Activated T-helper 1 cell treated with anti-CD3 and anti-CD28 coated beads, Interleukin-2, amount 50 U/mL, for 16 hours (primary cell): Measurements from ENCODE around the gene MAN2A1.

Experiments used
- DNase-seq, 2 donors: peaks; one replicate each; pipeline ENCODE4 v3.0.0-alpha.2; 2020; ENCODE audit warnings: low read depth in 1 of 2, low spot score in 1 of 2

The MAN2A1 gene

DNA sequence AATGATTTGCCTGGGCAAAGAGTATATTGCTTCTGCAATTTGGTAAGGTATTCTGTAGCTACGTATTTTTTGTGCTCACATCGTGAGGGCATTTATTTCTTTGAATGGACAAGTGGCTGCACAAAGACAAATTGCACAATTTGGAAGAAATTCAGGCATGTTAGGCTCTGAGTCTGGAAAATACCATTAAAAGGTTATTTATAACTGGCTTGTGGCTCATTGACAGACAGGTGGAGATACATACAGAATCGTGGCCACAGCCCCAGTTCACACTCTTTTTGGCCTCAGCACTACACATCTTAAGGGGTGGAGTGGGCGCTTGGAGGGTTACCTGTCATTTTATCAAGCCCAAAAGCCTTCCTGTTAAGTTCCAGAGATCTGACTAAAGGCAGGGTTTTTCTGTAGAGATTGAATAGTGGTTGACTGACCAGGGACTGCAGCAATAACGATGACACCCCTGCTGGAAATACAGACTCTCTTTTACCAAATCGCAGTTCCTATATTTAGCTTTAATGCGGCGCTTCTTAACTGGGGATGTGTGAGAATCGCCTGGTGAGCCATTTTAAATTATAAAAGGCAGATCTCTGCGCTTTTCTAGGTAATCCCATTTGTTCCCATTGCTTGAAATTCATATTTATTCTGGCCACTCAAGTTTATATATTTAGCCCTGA is 14.7 kb downstream of the MAN2A1 start:
- DNase-seq = no peak

DNA sequence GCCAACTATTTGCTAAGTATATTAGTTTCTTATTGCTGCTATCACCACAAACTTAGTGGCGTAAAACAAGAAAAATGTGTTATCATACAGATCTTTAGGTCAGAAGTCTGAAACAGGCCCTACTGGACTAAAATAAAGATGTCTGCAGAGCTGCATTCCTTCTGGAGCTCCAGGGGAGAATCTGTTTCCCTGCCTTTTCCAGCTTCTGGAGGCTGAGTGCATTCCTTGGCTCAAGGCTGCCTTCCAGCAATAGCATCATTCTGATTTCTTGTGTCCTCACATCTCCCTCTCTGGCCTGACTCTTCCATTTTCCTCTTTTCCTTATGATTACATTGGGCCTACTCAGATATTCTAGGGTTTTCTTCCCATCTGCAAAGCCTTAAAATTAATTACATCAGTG is 15.9 kb downstream of the MAN2A1 start:
- DNase-seq = no peak

DNA sequence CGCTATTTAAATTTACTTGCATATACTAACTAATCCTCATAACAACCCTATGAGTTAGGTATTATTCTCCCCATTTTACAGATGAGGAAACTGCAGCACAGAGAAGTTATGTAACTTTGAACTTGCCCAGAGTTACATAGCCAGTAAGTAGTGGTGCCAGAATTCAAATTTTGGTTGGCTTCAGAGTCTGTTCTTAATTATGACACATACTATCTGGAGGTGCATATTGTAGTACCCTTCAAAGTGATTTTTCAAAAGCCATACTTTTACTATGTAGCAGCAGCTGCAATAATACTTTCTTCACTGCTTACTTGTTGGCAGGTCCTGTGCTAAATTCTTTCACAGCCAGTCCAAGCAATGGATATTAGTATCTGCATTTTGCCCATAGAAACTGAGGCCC is 16.4 kb downstream of the MAN2A1 start:
- DNase-seq = no peak

DNA sequence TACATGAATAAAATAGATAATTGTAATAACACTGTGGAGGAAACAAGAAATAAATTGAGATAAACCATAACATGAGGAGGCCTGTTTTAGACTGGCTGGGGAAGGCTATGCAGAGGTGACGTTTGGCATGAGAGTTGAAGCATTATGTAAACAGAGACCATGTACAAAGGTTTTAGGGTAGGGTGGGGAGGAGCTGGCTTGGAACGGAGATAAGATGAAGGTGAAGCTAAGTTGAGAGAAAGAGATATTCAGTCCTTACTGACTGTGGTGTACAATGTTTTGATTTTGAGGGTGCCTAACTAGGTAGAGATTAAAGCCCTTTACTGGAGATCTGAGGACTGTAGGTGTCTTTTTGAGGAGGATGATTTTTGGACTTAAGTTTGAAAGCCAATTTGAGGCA is 17.8 kb downstream of the MAN2A1 start:
- DNase-seq = no peak

DNA sequence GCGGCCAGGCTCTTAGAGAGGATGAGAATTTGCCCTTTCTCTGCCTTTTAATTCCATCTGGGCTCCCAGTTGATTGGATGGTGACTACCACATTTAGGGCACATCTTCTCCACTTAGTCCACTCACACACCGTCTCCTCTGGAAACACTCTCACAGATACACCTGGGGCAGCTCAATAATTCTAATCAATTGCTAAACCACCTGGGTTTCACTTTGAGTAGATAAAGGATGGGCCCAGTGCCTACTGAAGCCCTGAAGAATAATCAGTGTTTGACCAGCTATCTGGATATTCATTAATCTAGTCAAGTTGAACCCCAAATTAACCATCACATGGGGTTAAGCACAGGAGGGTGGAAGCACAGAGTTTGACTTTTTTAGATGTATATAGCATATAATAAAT is 19.1 kb downstream of the MAN2A1 start:
- DNase-seq = no peak

DNA sequence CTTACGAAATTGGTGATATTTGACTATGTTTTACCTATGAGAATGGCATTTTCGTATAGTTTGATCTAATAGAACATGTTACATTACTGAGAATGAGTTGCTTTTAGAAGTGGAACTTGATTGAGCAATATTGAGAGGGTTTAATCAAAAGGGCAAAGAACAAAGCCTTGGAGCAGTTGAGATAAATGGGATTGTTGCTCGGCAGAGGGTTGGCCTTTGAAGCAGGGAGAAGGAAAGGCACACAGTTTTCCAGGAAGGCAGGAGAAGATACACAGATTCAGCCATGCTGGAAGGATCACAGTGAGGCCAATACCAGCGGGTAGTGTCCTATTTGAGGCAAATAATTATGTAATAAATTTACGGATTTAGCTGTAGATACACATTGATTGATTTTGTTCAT is 19.5 kb downstream of the MAN2A1 start:
- no peak for DNase-seq

DNA sequence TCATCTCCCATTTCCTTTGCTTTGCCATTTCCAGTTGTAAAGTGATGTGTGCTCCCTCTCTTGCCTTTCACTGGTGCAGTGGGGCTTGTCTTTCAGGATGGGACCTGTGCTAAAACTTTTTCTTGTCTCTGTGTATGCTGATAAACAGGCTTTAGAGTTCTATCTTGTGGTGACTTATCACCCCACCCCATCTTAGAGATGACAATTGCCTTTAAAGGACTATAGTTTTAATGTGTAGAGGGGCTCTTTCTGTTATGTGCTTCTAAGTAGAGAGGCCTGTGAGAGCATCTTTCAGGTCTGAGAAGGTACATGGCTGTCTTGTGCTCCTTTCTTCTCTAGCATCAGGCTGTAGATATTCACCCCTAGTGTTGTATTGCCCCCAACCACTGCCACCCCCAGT is 21.9 kb downstream of the MAN2A1 start:
- DNase-seq = no peak

DNA sequence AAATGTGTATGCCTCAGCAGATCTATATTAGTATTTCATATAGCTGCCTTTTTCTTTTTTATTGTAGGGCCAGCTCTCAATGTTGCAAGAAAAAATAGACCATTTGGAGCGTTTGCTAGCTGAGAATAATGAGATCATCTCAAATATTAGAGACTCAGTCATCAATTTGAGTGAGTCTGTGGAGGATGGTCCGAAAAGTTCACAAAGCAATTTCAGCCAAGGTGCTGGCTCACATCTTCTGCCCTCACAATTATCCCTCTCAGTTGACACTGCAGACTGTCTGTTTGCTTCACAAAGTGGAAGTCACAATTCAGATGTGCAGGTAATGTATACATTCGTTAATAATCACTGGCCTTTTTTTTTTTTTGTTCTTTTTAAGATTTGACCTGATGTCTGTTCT is 23.7 kb downstream of the MAN2A1 start:
- no peak for DNase-seq

DNA sequence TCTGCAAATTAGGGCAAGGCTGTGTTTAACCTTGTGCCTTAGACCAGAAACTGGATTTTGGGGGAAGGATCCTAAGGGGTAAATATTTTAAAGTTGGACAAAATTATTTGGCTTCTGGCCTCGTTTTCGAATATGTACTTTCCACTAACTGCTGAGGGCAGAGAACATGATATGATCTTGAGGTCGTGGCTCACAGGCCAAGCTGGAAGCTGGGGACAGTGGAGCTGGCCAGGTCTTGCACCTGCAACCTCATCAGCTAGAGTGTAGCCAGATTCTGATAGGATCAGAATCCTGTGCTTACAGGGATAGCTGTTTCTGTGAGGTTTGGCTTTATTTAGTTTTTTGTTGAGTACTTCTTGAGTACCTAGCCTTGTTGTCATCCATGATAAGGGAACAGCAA is 24.9 kb downstream of the MAN2A1 start:
- DNase-seq = no peak

DNA sequence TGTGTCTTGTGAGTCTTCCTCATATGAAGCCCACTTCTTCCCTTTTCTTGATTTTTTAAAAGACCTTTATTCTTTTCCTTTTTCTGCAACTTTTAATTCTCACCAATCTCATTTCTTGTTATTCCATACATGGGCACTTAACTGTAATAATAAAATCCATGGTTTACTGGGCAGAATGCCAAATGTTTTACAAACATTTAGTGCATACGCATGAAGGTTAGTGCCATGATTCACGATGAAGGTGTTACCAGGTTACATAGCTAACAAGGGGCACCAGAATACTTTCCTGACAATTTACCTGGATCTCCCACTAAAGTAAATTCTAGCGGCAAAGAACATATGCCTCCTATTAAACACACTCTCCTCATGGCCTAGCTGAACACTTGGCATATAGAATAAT is 28.5 kb downstream of the MAN2A1 start:
- no peak for DNase-seq

DNA sequence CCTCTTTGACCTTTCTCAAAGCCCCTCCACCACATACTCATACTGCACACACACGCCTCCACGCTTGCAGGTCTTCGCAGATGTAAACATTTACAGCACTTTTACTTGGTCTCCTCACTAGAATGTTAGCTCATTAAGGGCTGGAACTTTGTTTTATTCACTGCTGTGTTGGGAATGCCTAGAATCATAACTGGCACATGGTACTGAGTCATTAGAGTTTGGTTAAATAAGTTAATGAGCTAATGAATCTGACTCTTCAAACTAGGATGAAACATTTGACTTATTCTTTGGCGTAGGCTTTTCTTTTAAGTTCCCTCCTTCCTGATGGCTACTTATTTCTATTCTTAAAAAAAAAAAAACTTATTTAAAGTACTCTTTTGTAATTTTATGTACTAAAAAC is 28.9 kb downstream of the MAN2A1 start:
- no peak for DNase-seq

DNA sequence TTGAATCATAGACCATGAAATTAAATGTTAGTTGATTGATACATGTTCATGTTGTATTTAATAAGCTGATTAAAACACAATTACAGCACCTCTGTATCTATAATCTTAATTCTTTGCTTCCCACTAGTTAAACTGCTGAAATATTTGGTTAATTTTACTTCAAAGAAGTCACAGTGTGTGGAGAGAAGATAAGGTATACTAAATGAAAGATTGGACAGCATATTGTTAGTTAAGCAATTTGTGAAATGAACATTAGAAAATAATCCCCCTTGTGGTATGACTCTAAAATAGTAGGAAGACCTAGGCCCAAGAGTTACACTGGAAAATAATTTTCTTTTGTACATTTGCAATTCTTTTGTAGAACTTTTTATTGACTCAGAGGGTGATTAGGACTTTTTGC is 30.3 kb downstream of the MAN2A1 start:
- DNase-seq = no peak

DNA sequence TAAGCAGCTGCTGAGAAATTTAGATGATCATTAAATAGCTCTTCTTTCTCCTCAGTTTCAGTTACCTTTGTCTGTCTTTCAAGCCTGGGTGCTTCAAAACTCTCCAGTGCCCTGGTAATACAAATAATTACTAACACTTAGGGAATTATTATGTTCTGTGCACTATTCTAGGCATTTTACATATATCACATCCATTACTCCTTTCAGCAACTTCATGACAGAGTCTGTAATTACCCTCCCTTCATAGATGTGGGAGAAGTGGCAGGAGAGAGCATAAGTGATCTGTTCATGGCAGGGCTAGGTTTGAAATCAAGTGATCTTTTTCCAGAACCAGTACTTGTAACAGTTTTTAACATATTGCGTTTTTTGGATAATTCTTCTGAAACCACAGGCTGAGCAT is 32.0 kb downstream of the MAN2A1 start:
- no peak for DNase-seq

DNA sequence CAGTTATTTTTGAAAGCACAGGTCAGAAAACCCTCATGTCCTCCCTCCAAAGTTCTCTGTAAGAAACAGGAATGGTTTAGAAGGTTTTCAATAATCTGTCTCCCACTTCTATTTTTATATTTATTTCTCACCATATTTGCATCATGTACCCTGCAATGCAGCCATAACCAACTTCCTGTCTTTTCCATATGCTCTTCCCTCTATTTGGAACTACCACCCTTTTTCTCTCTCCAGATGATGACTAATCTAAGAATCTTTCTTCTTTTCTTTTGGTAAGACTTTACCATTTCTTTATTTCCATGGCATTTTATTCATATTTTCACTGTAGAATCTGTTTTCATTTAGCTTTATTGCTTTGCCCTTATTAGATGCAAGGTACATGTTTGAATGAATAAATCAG is 33.9 kb downstream of the MAN2A1 start:
- DNase-seq = no peak

DNA sequence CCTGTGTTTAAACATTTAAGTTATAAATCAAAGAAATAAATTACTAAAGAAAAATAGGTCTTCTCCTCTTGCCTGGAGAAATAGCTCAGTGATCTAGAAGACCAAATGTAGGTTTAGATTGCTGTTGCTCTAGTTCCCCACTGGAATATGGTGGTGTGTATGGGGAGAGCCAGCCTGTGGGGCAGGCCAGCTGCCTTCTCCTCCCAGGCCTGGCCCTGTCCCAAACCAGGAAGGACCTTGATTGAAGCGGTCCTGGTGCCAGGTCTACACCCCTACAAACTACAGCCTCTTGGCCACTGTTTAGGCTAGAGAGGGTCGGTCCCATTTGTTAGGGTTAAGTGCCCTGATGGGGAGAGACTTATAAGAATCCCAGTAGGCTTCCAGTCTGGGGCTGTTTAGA is 35.4 kb downstream of the MAN2A1 start:
- DNase-seq = no peak

DNA sequence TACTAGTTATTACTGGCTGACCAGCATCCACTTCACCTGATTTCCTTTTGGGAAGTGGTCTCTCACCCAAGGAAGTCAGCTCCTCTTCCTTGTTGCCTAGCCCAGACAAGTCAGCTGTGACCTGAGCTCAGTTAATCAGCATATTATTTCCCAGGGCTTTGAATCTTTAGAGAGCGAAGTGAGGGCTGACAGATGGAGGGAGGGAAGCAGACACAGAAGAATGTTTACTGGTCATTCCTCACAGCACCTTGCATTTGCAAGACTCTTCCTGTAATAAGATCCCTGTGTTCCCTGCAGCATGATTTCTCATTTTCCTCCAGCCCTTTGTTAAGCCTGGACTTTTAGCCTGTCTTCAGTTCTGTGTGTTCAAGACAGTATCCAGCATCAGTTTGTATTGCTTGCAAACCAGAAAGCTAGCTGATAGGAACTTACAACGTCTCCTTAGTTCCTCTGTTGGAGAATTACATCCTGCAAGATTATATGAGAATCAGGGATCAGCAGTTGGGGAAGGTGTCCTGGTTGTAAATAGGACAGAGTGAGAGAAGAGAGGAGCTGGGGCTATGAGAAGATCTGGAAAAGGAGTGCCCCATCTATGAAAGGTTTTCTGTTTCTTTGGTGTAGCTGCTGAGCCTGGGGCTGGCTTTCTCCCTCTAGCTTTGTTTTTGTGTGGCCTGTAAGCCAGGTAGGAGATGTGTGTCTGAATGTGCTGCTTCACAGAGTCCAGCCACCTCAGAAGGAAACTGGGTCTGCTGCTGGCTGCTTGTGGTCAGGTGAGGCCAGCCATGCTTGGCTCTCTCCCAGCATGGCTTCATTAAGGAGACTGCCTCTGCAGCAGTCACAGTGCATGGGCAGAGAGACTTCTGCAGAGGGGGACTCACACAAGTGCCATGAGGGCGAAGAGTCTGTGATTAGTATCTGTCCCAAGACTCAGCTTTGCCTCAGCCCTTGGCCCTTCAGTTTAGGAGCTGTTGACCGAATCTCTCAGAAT is 50.3 kb downstream of the MAN2A1 start:
- no peak for DNase-seq

DNA sequence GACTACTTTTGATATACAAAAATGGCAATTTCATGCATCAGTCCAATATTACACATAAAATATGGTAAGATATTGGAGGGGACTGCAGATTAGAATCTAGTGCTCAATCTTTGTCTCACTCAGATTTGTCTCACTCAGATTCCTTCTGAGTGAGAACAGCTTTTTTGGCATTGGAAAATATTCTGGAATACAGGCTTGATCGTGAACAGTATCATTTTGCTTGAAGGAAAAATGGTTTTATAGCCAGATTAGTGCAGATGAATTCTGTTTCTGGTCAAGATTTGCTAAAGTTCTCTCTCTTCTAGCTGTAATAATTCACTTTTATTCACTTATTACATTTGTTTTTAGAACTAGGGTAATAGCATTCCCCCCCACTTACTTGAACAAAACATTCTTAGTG is 51.2 kb downstream of the MAN2A1 start:
- DNase-seq = no peak

DNA sequence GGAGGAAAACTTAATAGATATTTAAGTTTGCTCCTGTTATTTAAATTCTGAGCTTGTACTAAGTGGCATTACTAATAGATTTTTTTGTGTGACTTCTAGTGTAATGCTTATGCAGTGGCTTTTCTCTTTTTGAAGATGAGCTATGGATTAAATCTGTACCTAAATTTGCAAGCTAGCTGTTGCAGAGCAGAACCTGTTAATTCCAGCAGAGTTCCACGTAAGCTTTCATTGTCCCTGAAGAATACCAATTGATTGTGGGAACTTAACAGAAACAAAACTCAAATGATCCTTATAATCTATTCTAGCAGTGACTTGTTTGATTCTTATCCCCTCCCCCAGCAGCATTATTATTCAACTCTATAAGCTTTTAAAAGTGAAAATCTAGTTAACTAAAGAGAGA is 51.7 kb downstream of the MAN2A1 start:
- DNase-seq = no peak

DNA sequence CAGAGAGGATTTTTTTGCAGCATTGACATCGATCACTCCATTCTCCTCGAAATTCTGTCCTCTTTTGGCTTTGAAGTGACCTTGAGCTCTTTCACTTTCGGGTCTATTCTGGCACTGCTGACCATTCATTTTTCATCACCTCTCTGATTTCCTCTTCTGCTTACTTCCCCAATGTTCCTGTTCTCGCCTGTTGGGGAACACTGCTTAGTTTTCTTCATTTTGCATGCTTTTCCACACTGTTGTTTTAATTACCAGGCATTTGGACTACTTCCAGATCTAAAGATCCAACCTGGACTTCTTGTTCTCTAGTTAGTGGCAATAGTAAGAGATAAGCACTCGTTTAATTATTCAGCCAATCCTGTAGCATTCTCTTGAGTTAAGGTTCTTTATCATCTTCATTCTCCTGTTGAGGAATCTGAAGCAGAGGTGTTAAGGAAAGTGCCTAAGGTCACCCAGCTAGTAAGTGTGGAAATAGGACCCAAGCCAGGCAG is 53.4 kb downstream of the MAN2A1 start:
- no peak for DNase-seq

DNA sequence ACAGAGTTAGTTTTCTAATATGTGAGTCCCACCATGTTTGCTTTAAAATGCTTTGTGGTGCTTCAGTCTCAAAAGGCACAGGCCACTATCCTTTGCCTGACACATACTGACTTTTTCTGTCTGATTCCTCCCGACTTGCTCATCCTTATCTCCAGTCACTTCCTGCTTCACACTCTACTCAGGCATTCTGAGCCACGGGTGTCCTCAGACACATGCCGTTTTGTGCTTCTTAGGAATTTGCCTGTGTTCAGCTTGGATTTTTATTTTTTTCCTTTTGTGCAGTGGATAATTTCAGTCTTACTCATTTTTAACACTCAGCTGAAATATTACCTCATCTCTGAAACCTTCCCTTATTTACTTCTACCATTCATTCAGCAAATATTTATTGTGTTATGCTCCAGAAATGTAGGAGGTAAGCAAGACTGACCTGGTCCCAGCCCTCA is 54.1 kb downstream of the MAN2A1 start:
- DNase-seq = no peak

DNA sequence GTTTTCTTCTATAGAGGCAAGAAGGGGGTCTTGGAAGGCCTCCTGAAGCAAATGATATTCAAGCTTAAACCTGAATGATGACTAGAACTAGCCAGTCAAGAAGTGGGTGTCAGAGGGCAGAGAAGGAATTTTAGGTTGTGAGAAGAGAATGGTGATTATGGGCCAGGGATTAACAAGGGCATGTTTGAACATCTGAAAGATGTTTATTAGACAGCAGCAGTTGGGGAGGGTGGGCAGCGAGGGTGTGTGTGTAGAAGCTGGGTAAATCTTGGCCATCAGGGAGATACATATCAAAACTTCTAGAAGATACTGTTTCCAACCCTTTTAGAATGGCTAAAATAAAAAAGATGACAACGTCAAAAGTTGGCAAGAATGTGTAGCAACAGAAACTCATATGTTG is 54.5 kb downstream of the MAN2A1 start:
- no peak for DNase-seq

DNA sequence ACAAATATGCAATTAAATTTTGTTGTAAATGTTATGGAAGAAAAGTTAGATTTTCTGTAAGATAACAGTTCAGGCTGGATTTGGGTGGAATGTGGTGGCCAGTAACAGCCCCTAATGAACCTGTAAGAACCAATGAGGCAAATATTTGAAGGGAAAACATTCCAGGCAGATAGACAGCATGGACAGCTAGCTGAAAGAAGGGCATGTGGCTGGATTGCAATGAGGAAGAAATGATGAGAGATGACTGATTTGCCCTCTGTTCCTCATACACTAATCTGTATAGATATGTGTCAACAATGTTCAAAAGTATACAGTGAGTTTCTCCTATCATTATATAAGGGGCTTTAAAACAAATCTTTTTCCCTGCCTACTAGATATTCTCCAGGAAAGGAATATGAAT is 58.8 kb downstream of the MAN2A1 start:
- no peak for DNase-seq
